Astrocyte of the cerebellum (primary cell): ENCODE results near the gene CCDC192.

ENCODE experiments used
- DNase-seq: peaks from one replicate; pipeline ENCODE4 v3.0.0-alpha.2; 2011; ENCODE audit warnings: low read depth
- H3K4me3 ChIP-seq: 2 replicates; pipeline ENCODE4 v1.5.1; 2011; ENCODE audit warnings: mild to moderate bottlenecking, low read depth, low read length, moderate library complexity
- in situ Hi-C: cut with HindIII; loops from 2 replicates; pipeline ENCODE4 v1.10.0; 2017; ENCODE audit warnings: low sequenced_read_pairs
- TF ChIP-seq, protein P1 (sequence below): IDR thresholded peaks from 2 replicates; pipeline ENCODE4 v1.5.1; 2012; ENCODE audit warnings: low read length, low read depth, moderate library complexity, mild to moderate bottlenecking; ENCODE audit errors: missing control alignments

CCDC192 gene

GRCh38 chr5:127963931-127964330 lies 260.7 kb downstream of the CCDC192 start:
- in situ Hi-C loops = no loop called here
- TF ChIP-seq, protein P1, sequence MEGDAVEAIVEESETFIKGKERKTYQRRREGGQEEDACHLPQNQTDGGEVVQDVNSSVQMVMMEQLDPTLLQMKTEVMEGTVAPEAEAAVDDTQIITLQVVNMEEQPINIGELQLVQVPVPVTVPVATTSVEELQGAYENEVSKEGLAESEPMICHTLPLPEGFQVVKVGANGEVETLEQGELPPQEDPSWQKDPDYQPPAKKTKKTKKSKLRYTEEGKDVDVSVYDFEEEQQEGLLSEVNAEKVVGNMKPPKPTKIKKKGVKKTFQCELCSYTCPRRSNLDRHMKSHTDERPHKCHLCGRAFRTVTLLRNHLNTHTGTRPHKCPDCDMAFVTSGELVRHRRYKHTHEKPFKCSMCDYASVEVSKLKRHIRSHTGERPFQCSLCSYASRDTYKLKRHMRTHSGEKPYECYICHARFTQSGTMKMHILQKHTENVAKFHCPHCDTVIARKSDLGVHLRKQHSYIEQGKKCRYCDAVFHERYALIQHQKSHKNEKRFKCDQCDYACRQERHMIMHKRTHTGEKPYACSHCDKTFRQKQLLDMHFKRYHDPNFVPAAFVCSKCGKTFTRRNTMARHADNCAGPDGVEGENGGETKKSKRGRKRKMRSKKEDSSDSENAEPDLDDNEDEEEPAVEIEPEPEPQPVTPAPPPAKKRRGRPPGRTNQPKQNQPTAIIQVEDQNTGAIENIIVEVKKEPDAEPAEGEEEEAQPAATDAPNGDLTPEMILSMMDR = no peak
- no peak overlapping the region for H3K4me3 ChIP-seq
- DNase-seq = no peak

GRCh38 chr5:127967323-127967982 lies 264.3 kb downstream of the CCDC192 start:
- H3K4me3 ChIP-seq = no peak overlapping the region
- TF ChIP-seq, protein P1 = no peak
- in situ Hi-C loops = no loop called here
- no peak for DNase-seq

DNA sequence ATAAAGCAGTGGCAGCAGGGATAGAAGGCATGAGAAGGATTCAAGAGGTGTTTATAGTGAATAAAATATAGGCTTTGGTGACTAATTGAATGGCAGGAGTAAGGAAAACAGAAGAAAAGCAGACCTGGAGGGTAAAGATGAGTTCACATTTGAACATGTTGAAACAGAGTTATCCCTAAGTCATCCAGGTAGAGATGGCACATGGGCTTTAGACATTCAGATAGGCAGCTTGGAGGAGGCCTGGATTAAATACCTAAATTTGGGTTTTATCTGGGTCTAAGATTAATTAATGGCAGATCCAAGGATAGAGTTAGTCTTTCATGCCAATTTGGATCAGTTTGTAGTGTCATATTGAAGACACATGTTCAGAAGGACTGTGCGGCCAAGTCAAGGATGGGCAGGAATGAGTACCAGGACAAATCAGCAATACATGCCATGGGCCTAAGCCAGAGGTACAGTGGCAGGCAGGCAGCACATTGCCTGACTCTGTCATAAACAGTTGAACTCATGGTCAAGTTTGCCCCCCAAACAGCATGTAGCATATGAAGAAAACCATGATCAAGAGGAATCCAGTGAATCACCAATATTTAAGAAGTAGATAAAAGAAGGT lies 264.9 kb downstream of the CCDC192 start:
- H3K4me3 ChIP-seq = no peak overlapping the region
- in situ Hi-C loops = no loop called here
- DNase-seq = no peak
- TF ChIP-seq, protein P1 = no peak

DNA sequence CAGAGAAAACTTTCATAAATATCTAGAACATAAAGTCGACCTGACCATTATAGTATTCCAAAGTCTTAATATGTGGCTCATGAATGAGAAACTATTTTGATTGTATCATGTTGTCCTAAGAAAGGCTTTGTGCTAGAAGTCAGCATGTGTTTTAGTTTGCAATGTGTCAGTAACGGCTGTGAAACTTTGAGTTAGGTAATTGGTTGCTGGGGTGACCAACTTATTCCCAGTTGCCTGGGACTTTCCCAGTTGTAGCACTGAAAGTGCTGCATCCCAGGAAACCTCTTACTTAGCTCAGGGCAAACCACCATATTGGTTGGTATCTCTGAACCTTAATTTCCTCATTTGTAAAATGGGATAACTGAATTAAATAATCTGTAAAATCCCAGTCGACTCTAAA lies 265.8 kb downstream of the CCDC192 start:
- in situ Hi-C loops = no loop called here
- DNase-seq = no peak
- TF ChIP-seq, protein P1 = no peak
- no peak overlapping the region for H3K4me3 ChIP-seq

DNA sequence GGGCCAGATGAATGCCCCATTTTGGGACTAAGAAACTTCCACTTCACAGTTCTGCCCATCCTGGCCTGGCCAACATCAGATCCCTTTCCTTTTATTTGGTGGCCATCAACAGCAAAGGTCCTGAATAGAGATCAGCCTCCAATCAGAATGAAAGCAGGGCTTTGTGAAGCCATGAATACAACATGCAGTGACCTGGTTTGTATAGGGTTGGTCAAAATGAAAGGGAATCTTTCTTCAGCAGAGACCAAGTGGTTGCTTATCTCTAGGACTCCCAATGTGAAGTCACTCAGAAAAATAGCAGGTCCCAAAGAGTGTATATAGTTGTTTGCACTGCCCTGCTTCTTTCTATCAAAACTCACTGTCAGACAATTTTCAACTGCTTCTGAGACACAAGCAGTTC lies 266.5 kb downstream of the CCDC192 start:
- H3K4me3 ChIP-seq = no peak overlapping the region
- in situ Hi-C loops = no loop called here

GRCh38 chr5:127970081-127970480 lies 266.9 kb downstream of the CCDC192 start:
- TF ChIP-seq, protein P1 = no peak
- in situ Hi-C loops = no loop called here
- H3K4me3 ChIP-seq = no peak overlapping the region
- no peak for DNase-seq

More for the DNA sequence above, 266.5 kb downstream of the CCDC192 start:
- TF ChIP-seq, protein P1 = no peak
- no peak for DNase-seq
